ENCODE results near the gene CHD9. TPM values are rescaled to one million over a fixed set of nuclear protein-coding genes. Genes with fewer than 3 reads are reported as not detected.

CHD9 gene
- polyA plus RNA-seq, 3 donors, result 15.8 to 26.1 (median 22.5) TPM

GRCh38 chr16:53112015-53112414 lies 57.2 kb downstream of the CHD9 start:
- no peak overlapping the region for H3K4me2 ChIP-seq (replicated peaks; ENCODE audit: extremely low read depth, low read length, poor library complexity, severe bottlenecking)
- H3K9me3 ChIP-seq (replicated peaks in 1 of 2; ENCODE audit: control insufficient read depth in 1 of 2, insufficient read depth in 1 of 2, low read length in 2 of 2), result no peaks in the 10 kb centered on the region
- 60% methylated on average over 1 of the region's 1 CpG for WGBS (ENCODE audit: insufficient coverage)
- no peaks in the 10 kb centered on the region for H3K4me1 ChIP-seq (ENCODE audit: control insufficient read depth in 1 of 2, insufficient read depth in 2 of 2, low read length in 2 of 2)
- no peak for TF ChIP-seq CTCF (IDR thresholded peaks at IDR 0.05)
- intact Hi-C loops (cut with micrococcal nuclease), result loop anchor here in 1 of 2 donors (10.0 kb wide), 1 partner anchor 47 kb away; no protein-coding TSS in a partner anchor
- no peak overlapping the region for H3K4me3 ChIP-seq (replicated peaks in 1 of 3; ENCODE audit: low read depth in 2 of 3, low read length in 3 of 3)
- peaks cover 7% of the 10 kb centered on the region for H4K20me1 ChIP-seq (ENCODE audit: insufficient read depth, low read length)
- Mint-ChIP-seq H3K4me1 (no peaks in the 10 kb centered on the region), H3K27me3 (ENCODE audit: low read depth in 3 of 3) (peaks cover 0 to 4% (median 3%) of the 10 kb centered on the region in 3 donors), H3K4me3 (no peak overlapping the region), H3K27ac (no peak overlapping the region), H3K36me3 (peaks cover 0 to 3% of the 10 kb centered on the region in 2 donors), H3K9me3 (no peaks in the 10 kb centered on the region)
- no peak overlapping the region for H2AFZ ChIP-seq (ENCODE audit: insufficient read depth, low read depth, low read length, poor library complexity, severe bottlenecking)
- H3K79me2 ChIP-seq (ENCODE audit: insufficient read depth, low read length), result peaks cover 6% of the 10 kb centered on the region
- no peak overlapping the region for H3K9ac ChIP-seq (ENCODE audit: insufficient read depth, low read length, poor library complexity, severe bottlenecking)
- no peaks in the 10 kb centered on the region for H3K27me3 ChIP-seq (ENCODE audit: control insufficient read depth in 2 of 2, insufficient read depth in 2 of 2, low read length in 2 of 2)
- H3K36me3 ChIP-seq (replicated peaks in 1 of 2; ENCODE audit: control insufficient read depth in 1 of 2, insufficient read depth in 2 of 2, low read length in 2 of 2), result no peaks in the 10 kb centered on the region
- DNase-seq, result no peak
- no peak overlapping the region for H3K27ac ChIP-seq (ENCODE audit: low read depth in 1 of 2, low read length in 2 of 2)

GRCh38 chr16:53115047-53115446 lies 60.3 kb downstream of the CHD9 start:
- TF ChIP-seq CTCF (IDR thresholded peaks at IDR 0.05), result no peak
- Histone ChIP-seq H3K4me1 (ENCODE audit: control insufficient read depth in 1 of 2, insufficient read depth in 2 of 2, low read length in 2 of 2) (no peaks in the 10 kb centered on the region), H4K20me1 (ENCODE audit: insufficient read depth, low read length) (peaks cover 7% of the 10 kb centered on the region), H3K9me3 (replicated peaks in 1 of 2; ENCODE audit: control insufficient read depth in 1 of 2, insufficient read depth in 1 of 2, low read length in 2 of 2) (no peaks in the 10 kb centered on the region), H3K4me3 (replicated peaks in 1 of 3; ENCODE audit: low read depth in 2 of 3, low read length in 3 of 3) (no peak overlapping the region), H3K4me2 (replicated peaks; ENCODE audit: extremely low read depth, low read length, poor library complexity, severe bottlenecking) (no peak overlapping the region), H2AFZ (ENCODE audit: insufficient read depth, low read depth, low read length, poor library complexity, severe bottlenecking) (no peak overlapping the region), H3K36me3 (replicated peaks in 1 of 2; ENCODE audit: control insufficient read depth in 1 of 2, insufficient read depth in 2 of 2, low read length in 2 of 2) (no peaks in the 10 kb centered on the region), H3K27ac (ENCODE audit: low read depth in 1 of 2, low read length in 2 of 2) (no peak overlapping the region), H3K9ac (ENCODE audit: insufficient read depth, low read length, poor library complexity, severe bottlenecking) (no peak overlapping the region), H3K27me3 (ENCODE audit: control insufficient read depth in 2 of 2, insufficient read depth in 2 of 2, low read length in 2 of 2) (no peaks in the 10 kb centered on the region), H3K79me2 (ENCODE audit: insufficient read depth, low read length) (peaks cover 6% of the 10 kb centered on the region)
- Mint-ChIP-seq H3K27ac (no peak overlapping the region), H3K4me3 (no peak overlapping the region), H3K4me1 (no peaks in the 10 kb centered on the region), H3K9me3 (no peaks in the 10 kb centered on the region), H3K36me3 (peaks cover 3 to 5% of the 10 kb centered on the region in 2 donors), H3K27me3 (ENCODE audit: low read depth in 3 of 3) (peaks cover 0 to 2% (median 0%) of the 10 kb centered on the region in 3 donors)
- DNase-seq, result no peak
- 100% methylated on average over 1 of the region's 2 CpGs for WGBS (ENCODE audit: insufficient coverage)
- intact Hi-C loops (cut with micrococcal nuclease), result loop anchor here in 1 of 2 donors (10.0 kb wide), 1 partner anchor 50 kb away; no protein-coding TSS in a partner anchor
